Neural progenitor cell (in vitro differentiated cells): Measurements from ENCODE around the gene DCLK2. TPM values are rescaled to one million over a fixed set of nuclear protein-coding genes. Genes with fewer than 3 reads are reported as not detected.

Experiments
- DNase-seq: peaks from one replicate; pipeline ENCODE4 v3.0.0-alpha.2; 2016; ENCODE audit warnings: low spot score
- H2AFZ ChIP-seq: fragments of 200-600 bp; sonication (generic); replicated peaks from 2 replicates; pipeline ENCODE4 v1.6.1; 2016; ENCODE audit warnings: antibody characterized with exemption
- H3F3A ChIP-seq: fragments of 200-600 bp; sonication (generic); 2 replicates; pipeline ENCODE4 v1.6.1; 2016; ENCODE audit warnings: antibody characterized with exemption, low read depth
- H3K27ac ChIP-seq: fragments of 200-600 bp; sonication (generic); 2 replicates; pipeline ENCODE4 v1.5.1; 2016; ENCODE audit warnings: mild to moderate bottlenecking
- H3K27me3 ChIP-seq: fragments of 200-600 bp; sonication (generic); 2 replicates; pipeline ENCODE4 v1.6.1; 2016; ENCODE audit warnings: mild to moderate bottlenecking, moderate library complexity
- H3K36me3 ChIP-seq: fragments of 200-600 bp; sonication (generic); 2 replicates; pipeline ENCODE4 v1.5.1; 2016
- H3K4me1 ChIP-seq: fragments of 200-600 bp; sonication (generic); 2 replicates; pipeline ENCODE4 v1.6.1; 2016; ENCODE audit warnings: mixed run types
- H3K4me2 ChIP-seq: fragments of 200-600 bp; sonication (generic); 2 replicates; pipeline ENCODE4 v1.6.1; 2016
- H3K4me3 ChIP-seq: fragments of 200-600 bp; sonication (generic); 2 replicates; pipeline ENCODE4 v1.5.1; 2016
- H3K79me2 ChIP-seq: fragments of 200-600 bp; sonication (generic); 2 replicates; pipeline ENCODE4 v1.6.1; 2016; ENCODE audit warnings: low read depth
- H3K9ac ChIP-seq: fragments of 200-600 bp; sonication (generic); 2 replicates; pipeline ENCODE4 v1.6.1; 2016
- H3K9me3 ChIP-seq: fragments of 200-600 bp; sonication (generic); 2 replicates; pipeline ENCODE4 v1.5.1; 2016; ENCODE audit warnings: low read depth
- H4K20me1 ChIP-seq: fragments of 200-600 bp; sonication (generic); 2 replicates; pipeline ENCODE4 v1.6.1; 2016; ENCODE audit warnings: low read depth
- H3K27ac Mint-ChIP-seq: 3 replicates; pipeline ENCODE4 v1.8.0; 2021; ENCODE audit warnings: mixed read lengths
- H3K27me3 Mint-ChIP-seq: 2 replicates; pipeline ENCODE4 v1.8.0; 2022; ENCODE audit warnings: low read depth, mild to moderate bottlenecking, inconsistent platforms, moderate library complexity, mixed read lengths; ENCODE audit not compliant: insufficient read depth
- H3K36me3 Mint-ChIP-seq: 3 replicates; pipeline ENCODE4 v1.8.0; 2021; ENCODE audit warnings: mixed read lengths
- H3K4me1 Mint-ChIP-seq: 3 replicates; pipeline ENCODE4 v1.8.0; 2021; ENCODE audit warnings: mixed read lengths
- H3K4me3 Mint-ChIP-seq: 3 replicates; pipeline ENCODE4 v1.8.0; 2021; ENCODE audit warnings: mild to moderate bottlenecking, moderate library complexity, mixed read lengths
- H3K9me3 Mint-ChIP-seq: 3 replicates; pipeline ENCODE4 v1.8.0; 2020; ENCODE audit warnings: mixed read lengths
- EZH2 ChIP-seq: fragments of 200-600 bp; sonication (generic); IDR thresholded peaks from 2 replicates; pipeline ENCODE4 v1.6.1; 2017; ENCODE audit warnings: antibody characterized with exemption, mild to moderate bottlenecking, moderate library complexity
- EZH2phosphoT487 ChIP-seq: fragments of 200-600 bp; sonication (generic); IDR thresholded peaks from 2 replicates; pipeline ENCODE4 v1.6.1; 2017; ENCODE audit warnings: antibody characterized with exemption
- total RNA-seq: library from RNA; depleted of rRNA; stranded (reverse); fragments of >200 nt; gene quantifications from 2 replicates; pipeline ENCODE4 v1.2.3, GENCODE V29; 2015; ENCODE audit warnings: low replicate concordance
- TF ChIP-seq, protein P1 (sequence below): fragments of 200-600 bp; sonication (generic); IDR thresholded peaks from 2 replicates; pipeline ENCODE4 v1.5.1; 2017; ENCODE audit warnings: antibody characterized with exemption, mild to moderate bottlenecking

DCLK2 gene
- total RNA-seq, 1 donor from 2014 or later: 11.7 TPM

DNA sequence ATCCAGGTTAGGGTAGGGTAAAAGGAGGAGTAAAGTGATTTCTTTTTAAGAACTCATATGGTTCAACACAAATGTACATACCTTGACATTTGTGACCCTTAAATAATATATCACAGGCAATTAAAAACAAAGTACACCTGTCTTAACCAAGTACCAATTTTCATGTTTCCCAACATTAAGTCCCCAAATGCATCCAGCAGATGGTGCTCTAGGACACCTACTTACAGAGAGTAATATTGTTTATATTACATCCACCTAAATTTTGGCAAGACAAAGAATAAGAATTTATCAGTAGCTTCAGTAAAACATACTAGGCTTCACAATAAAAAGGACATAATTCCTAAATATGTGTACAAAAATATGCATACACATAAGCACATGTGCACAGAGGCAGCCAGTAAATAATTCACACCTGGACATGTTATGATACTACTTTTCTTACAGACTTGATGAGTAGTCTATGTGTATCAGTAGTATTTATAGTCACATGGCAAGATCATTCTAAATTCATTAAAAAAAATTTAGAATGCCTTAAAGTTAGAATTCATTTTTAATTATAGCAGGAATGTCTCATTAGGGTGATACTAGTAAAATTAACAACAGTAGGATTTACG is 219.7 kb downstream of the DCLK2 start:
- H3K36me3 Mint-ChIP-seq: no peaks in the 10 kb centered on the region
- Histone ChIP-seq H2AFZ (no peak overlapping the region), H3K9me3 (no peaks in the 10 kb centered on the region), H3F3A (peaks cover 7% of the 10 kb centered on the region), H3K4me1 (peaks cover 34% of the 10 kb centered on the region), H3K4me2 (no peak overlapping the region), H3K9ac (no peak overlapping the region), H3K36me3 (no peaks in the 10 kb centered on the region), H3K27ac (peak overlapping the region; percentile 63), H4K20me1 (no peaks in the 10 kb centered on the region), H3K79me2 (no peaks in the 10 kb centered on the region), H3K27me3 (no peaks in the 10 kb centered on the region), H3K4me3 (no peak overlapping the region)
- peak; percentile 74 for DNase-seq
- no peak for TF ChIP-seq EZH2phosphoT487
- TF ChIP-seq EZH2: no peak
- TF ChIP-seq, protein P1, sequence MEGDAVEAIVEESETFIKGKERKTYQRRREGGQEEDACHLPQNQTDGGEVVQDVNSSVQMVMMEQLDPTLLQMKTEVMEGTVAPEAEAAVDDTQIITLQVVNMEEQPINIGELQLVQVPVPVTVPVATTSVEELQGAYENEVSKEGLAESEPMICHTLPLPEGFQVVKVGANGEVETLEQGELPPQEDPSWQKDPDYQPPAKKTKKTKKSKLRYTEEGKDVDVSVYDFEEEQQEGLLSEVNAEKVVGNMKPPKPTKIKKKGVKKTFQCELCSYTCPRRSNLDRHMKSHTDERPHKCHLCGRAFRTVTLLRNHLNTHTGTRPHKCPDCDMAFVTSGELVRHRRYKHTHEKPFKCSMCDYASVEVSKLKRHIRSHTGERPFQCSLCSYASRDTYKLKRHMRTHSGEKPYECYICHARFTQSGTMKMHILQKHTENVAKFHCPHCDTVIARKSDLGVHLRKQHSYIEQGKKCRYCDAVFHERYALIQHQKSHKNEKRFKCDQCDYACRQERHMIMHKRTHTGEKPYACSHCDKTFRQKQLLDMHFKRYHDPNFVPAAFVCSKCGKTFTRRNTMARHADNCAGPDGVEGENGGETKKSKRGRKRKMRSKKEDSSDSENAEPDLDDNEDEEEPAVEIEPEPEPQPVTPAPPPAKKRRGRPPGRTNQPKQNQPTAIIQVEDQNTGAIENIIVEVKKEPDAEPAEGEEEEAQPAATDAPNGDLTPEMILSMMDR: peak; percentile 94
- peaks cover 7% of the 10 kb centered on the region for H3K4me1 Mint-ChIP-seq
- no peaks in the 10 kb centered on the region for H3K27me3 Mint-ChIP-seq
- no peaks in the 10 kb centered on the region for H3K9me3 Mint-ChIP-seq
- H3K27ac Mint-ChIP-seq: no peak overlapping the region
- no peak overlapping the region for H3K4me3 Mint-ChIP-seq

DNA sequence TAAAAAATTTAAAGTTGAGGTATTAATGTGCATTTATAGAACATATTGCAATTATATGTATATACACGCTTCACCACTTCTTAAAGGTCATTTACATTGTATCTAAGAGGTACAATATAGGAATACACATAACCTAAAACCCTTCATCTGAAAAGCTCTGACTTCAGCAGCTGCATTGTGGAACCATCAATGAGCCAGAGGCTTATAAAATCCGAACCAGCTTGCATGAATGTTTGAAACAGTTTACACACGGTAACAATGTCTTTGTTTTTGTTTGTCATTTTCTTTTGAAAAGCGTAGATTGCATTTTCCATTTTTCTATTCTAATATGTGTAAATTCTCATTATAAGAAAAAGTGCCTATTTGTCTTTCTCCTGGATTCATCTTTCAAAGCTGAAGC is 221.6 kb downstream of the DCLK2 start:
- H3K4me3 Mint-ChIP-seq: no peak overlapping the region
- Histone ChIP-seq H3K27me3 (no peaks in the 10 kb centered on the region), H3K27ac (peak overlapping the region; percentile 42), H3K9ac (no peak overlapping the region), H3K4me2 (no peak overlapping the region), H3F3A (peaks cover 8% of the 10 kb centered on the region), H3K79me2 (no peaks in the 10 kb centered on the region), H2AFZ (no peak overlapping the region), H3K9me3 (no peaks in the 10 kb centered on the region), H4K20me1 (no peaks in the 10 kb centered on the region), H3K4me1 (peaks cover 34% of the 10 kb centered on the region), H3K36me3 (no peaks in the 10 kb centered on the region), H3K4me3 (no peak overlapping the region)
- no peak overlapping the region for H3K27ac Mint-ChIP-seq
- TF ChIP-seq, protein P1: no peak
- TF ChIP-seq EZH2phosphoT487 (no peak), EZH2 (no peak)
- no peak for DNase-seq
- H3K9me3 Mint-ChIP-seq: no peaks in the 10 kb centered on the region
- H3K4me1 Mint-ChIP-seq: peaks cover 7% of the 10 kb centered on the region
- H3K36me3 Mint-ChIP-seq: peaks cover 1% of the 10 kb centered on the region
- H3K27me3 Mint-ChIP-seq: no peaks in the 10 kb centered on the region

DNA sequence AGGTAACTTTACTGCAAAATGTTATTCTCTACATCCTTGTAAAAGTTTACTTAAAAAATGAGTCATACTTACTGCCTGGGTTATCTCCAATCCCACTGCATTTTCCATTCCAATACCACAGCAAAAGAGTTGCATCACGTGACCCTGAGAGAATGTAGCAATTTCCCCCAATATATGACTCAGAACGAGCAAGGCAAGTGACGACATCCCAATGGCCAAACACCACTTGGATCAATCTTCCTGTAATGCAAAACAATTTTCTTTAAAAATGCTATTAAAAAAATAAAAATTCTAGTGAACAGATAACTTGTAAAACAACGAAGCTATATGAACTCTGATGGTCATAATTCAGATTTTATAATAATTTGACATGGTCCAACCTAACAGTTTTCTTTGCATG is 224.3 kb downstream of the DCLK2 start:
- Histone ChIP-seq H3K4me2 (no peak overlapping the region), H3K4me1 (peaks cover 34% of the 10 kb centered on the region), H3K36me3 (no peaks in the 10 kb centered on the region), H3K9me3 (no peaks in the 10 kb centered on the region), H2AFZ (no peak overlapping the region), H3K9ac (no peak overlapping the region), H3K27me3 (no peaks in the 10 kb centered on the region), H3K4me3 (no peak overlapping the region), H4K20me1 (no peaks in the 10 kb centered on the region), H3F3A (peaks cover 13% of the 10 kb centered on the region), H3K79me2 (no peaks in the 10 kb centered on the region), H3K27ac (no peak overlapping the region)
- Mint-ChIP-seq H3K27ac (no peak overlapping the region), H3K36me3 (peaks cover 1% of the 10 kb centered on the region), H3K27me3 (no peaks in the 10 kb centered on the region), H3K4me1 (peaks cover 7% of the 10 kb centered on the region), H3K9me3 (no peaks in the 10 kb centered on the region), H3K4me3 (no peak overlapping the region)
- DNase-seq: no peak
- no peak for TF ChIP-seq EZH2
- TF ChIP-seq, protein P1: no peak
- TF ChIP-seq EZH2phosphoT487: no peak
